Liver (tissue), 9 donors: ENCODE measurements around the gene PDGFB. TPM values are rescaled to one million over a fixed set of nuclear protein-coding genes. Genes with fewer than 3 reads are reported as not detected.

Experiments used
- DNase-seq: peaks from one replicate; pipeline ENCODE4 v3.0.0-alpha.2; 2017; ENCODE audit warnings: low spot score
- H3K27ac ChIP-seq, 2 donors: one replicate each; pipeline ENCODE4 v1.7.0; 2013; ENCODE audit warnings: inconsistent platforms in 2 of 2, low read length in 2 of 2, control low read depth in 1 of 2, low read depth in 1 of 2, mild to moderate bottlenecking in 1 of 2
- H3K27me3 ChIP-seq, 4 donors: one replicate each; pipeline versions ENCODE4 v1.6.1 to v1.7.0; 2013; ENCODE audit warnings: low read length in 3 of 4, inconsistent platforms in 1 of 4, mild to moderate bottlenecking in 1 of 4, moderate library complexity in 1 of 4; ENCODE audit not compliant: control insufficient read depth in 4 of 4, insufficient read depth in 4 of 4
- H3K36me3 ChIP-seq, 4 donors: one replicate each; pipeline versions ENCODE4 v1.6.1 to v1.7.0; 2013; ENCODE audit warnings: low read length in 3 of 4, mild to moderate bottlenecking in 3 of 4, low read depth in 1 of 4, moderate library complexity in 1 of 4; ENCODE audit not compliant: control insufficient read depth in 4 of 4, insufficient read depth in 3 of 4
- H3K4me1 ChIP-seq, 4 donors: one replicate each; pipeline versions ENCODE4 v1.6.1 to v1.7.0; 2013; ENCODE audit warnings: low read length in 3 of 4, mild to moderate bottlenecking in 3 of 4, moderate library complexity in 1 of 4; ENCODE audit not compliant: control insufficient read depth in 4 of 4, insufficient read depth in 4 of 4
- H3K4me3 ChIP-seq, 3 donors: one replicate each; pipeline versions ENCODE4 v1.6.1 to v1.7.0; 2013; ENCODE audit warnings: low read length in 3 of 3, control low read depth in 1 of 3, low read depth in 1 of 3, mild to moderate bottlenecking in 1 of 3
- H3K9ac ChIP-seq, 2 donors: one replicate each; pipeline ENCODE4 v1.7.0; 2013; ENCODE audit warnings: low read length in 2 of 2, mild to moderate bottlenecking in 2 of 2, moderate library complexity in 2 of 2, control low read depth in 1 of 2, low read depth in 1 of 2
- H3K9me3 ChIP-seq, 4 donors: one replicate each; pipeline versions ENCODE4 v1.6.1 to v1.7.0; 2013; ENCODE audit warnings: low read length in 3 of 4; ENCODE audit not compliant: control insufficient read depth in 4 of 4
- ATF3 ChIP-seq: IDR thresholded peaks from 2 replicates; pipeline ENCODE4 v1.6.1; 2016; ENCODE audit warnings: antibody characterized with exemption
- CTCF ChIP-seq: fragments of 150-350 bp; IDR thresholded peaks from 2 replicates; pipeline ENCODE4 v1.5.1; 2017; ENCODE audit warnings: improper control_type of control experiment, low read depth, low read length; ENCODE audit not compliant: missing input control
- EGR1 ChIP-seq, 2 donors: IDR thresholded peaks; 2 replicates each; pipeline ENCODE4 v1.6.1; 2016 to 2018; ENCODE audit warnings: antibody characterized with exemption in 2 of 2, low read depth in 2 of 2
- FOXA1 ChIP-seq: IDR thresholded peaks from 2 replicates; pipeline ENCODE4 v1.6.1; 2016; ENCODE audit warnings: antibody characterized with exemption
- FOXA2 ChIP-seq: IDR thresholded peaks from 2 replicates; pipeline ENCODE4 v1.6.1; 2016; ENCODE audit warnings: antibody characterized with exemption
- GABPA ChIP-seq, 2 donors: IDR thresholded peaks in 1 of 2; conservative IDR thresholded peaks in 1 of 2; 2 replicates each; pipeline ENCODE4 v1.6.1; 2016; ENCODE audit warnings: antibody characterized with exemption in 2 of 2, mild to moderate bottlenecking in 1 of 2, moderate library complexity in 1 of 2
- HNF4A ChIP-seq, 2 donors: conservative IDR thresholded peaks; 2 replicates each; pipeline ENCODE4 v1.6.1; 2016; ENCODE audit warnings: antibody characterized with exemption in 2 of 2, mild to moderate bottlenecking in 2 of 2
- HNF4G ChIP-seq: IDR thresholded peaks from 2 replicates; pipeline ENCODE4 v1.6.1; 2016; ENCODE audit warnings: antibody characterized with exemption
- JUND ChIP-seq, 2 donors: IDR thresholded peaks; 2 replicates each; pipeline ENCODE4 v1.6.1; 2016; ENCODE audit warnings: antibody characterized with exemption in 2 of 2
- MAX ChIP-seq: IDR thresholded peaks from 2 replicates; pipeline ENCODE4 v1.6.1; 2016; ENCODE audit warnings: antibody characterized with exemption
- NR2F2 ChIP-seq: IDR thresholded peaks from 2 replicates; pipeline ENCODE4 v1.6.1; 2016; ENCODE audit warnings: antibody characterized with exemption
- RAD21 ChIP-seq, 2 donors: IDR thresholded peaks; 2 replicates each; pipeline ENCODE4 v1.6.1; 2016; ENCODE audit warnings: antibody characterized with exemption in 2 of 2, mild to moderate bottlenecking in 2 of 2
- RXRA ChIP-seq, 2 donors: IDR thresholded peaks; 2 replicates each; pipeline ENCODE4 v1.6.1; 2017 to 2018; ENCODE audit warnings: antibody characterized with exemption in 2 of 2, mild to moderate bottlenecking in 1 of 2
- SP1 ChIP-seq: IDR thresholded peaks from 2 replicates; pipeline ENCODE4 v1.6.1; 2018; ENCODE audit warnings: antibody characterized with exemption, mild to moderate bottlenecking
- TAF1 ChIP-seq: conservative IDR thresholded peaks from 2 replicates; pipeline ENCODE4 v1.6.1; 2016; ENCODE audit warnings: antibody characterized with exemption, mild to moderate bottlenecking
- YY1 ChIP-seq: IDR thresholded peaks from 2 replicates; pipeline ENCODE4 v1.6.1; 2016; ENCODE audit warnings: antibody characterized with exemption, mild to moderate bottlenecking
- ZBTB33 ChIP-seq: IDR thresholded peaks from 2 replicates; pipeline ENCODE4 v1.6.1; 2016; ENCODE audit warnings: antibody characterized with exemption
- WGBS: extraction: QIAGEN DNeasy Blood & Tissue Kit; methylation state at CpG from one replicate; pipeline ENCODE4 v1.1.7; 2013; 5-methylcytosine and 5-hydroxymethylcytosine counted together
- polyA plus RNA-seq, 2 donors: library from polyadenylated mRNA; stranded (reverse) in 1 of 2; unstranded in 1 of 2; fragments of 200-250 nt in 1 of 2; fragments of >200 nt in 1 of 2; fragmentation: Nextera tagmentation in 1 of 2; extraction: Ambion mirVana in 1 of 2; gene quantifications; one replicate each; pipeline versions ENCODE4 v1.2.1 to v1.2.3, GENCODE V29; 2013 to 2015
- total RNA-seq, 2 donors: library from RNA; depleted of rRNA; stranded (reverse); fragments of >200 nt; gene quantifications; one replicate each; pipeline ENCODE4 v1.2.3, GENCODE V29; 2014
- TF ChIP-seq, protein P1 (sequence below): IDR thresholded peaks from 2 replicates; pipeline ENCODE4 v1.6.1; 2016; ENCODE audit warnings: antibody characterized with exemption, mild to moderate bottlenecking
- donor health status: healthy.
- donor health status: healthy.
- donor health status: healthy.
- donor health status: healthy.
- donor health status: healthy.

Gene PDGFB
- total and polyA plus RNA-seq, 4 donors = 0.25 to 4.5 (median 1.7) TPM

DNA sequence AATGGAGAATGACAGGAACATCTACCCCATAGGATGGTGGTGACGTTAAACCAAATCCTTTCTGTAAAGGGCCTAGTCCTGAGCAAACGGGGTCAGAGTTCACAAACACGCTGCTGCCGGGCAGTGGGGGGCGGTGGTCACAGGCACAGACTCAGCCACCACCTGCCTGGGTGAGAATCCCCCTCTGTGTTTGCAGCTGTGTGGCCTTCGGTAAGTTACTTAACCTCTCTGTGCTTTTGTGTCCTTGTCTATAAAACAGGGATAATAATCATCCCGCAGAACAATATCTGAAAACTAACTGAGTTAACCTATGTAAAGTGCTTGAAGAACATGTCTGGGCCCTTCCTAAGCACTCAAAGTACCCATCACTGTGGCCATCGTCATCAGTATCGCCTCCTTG lies 26.0 kb upstream of the PDGFB start:
- Histone ChIP-seq H3K27ac (no peak overlapping the region), H3K4me3 (no peak overlapping the region), H3K36me3 (no peaks in the 10 kb centered on the region), H3K9me3 (no peaks in the 10 kb centered on the region), H3K27me3 (no peaks in the 10 kb centered on the region), H3K4me1 (no peaks in the 10 kb centered on the region), H3K9ac (no peak overlapping the region)
- 90% methylated on average over 9 of the region's 9 CpGs for WGBS
- no peak for DNase-seq
- no peak for TF ChIP-seq GABPA (IDR thresholded peaks at IDR 0.05 in 1 of 2, conservative IDR thresholded peaks at IDR 0.05 in 1 of 2)
- TF ChIP-seq JUND (IDR thresholded peaks at IDR 0.05) = no peak
- no peak for TF ChIP-seq SP1
- TF ChIP-seq NR2F2 = no peak
- TF ChIP-seq TAF1 = no peak
- no peak for TF ChIP-seq FOXA2
- no peak for TF ChIP-seq EGR1 (IDR thresholded peaks at IDR 0.05; ENCODE audit: low read depth in 2 of 2)
- no peak for TF ChIP-seq FOXA1
- no peak for TF ChIP-seq ZBTB33
- TF ChIP-seq, protein P1, sequence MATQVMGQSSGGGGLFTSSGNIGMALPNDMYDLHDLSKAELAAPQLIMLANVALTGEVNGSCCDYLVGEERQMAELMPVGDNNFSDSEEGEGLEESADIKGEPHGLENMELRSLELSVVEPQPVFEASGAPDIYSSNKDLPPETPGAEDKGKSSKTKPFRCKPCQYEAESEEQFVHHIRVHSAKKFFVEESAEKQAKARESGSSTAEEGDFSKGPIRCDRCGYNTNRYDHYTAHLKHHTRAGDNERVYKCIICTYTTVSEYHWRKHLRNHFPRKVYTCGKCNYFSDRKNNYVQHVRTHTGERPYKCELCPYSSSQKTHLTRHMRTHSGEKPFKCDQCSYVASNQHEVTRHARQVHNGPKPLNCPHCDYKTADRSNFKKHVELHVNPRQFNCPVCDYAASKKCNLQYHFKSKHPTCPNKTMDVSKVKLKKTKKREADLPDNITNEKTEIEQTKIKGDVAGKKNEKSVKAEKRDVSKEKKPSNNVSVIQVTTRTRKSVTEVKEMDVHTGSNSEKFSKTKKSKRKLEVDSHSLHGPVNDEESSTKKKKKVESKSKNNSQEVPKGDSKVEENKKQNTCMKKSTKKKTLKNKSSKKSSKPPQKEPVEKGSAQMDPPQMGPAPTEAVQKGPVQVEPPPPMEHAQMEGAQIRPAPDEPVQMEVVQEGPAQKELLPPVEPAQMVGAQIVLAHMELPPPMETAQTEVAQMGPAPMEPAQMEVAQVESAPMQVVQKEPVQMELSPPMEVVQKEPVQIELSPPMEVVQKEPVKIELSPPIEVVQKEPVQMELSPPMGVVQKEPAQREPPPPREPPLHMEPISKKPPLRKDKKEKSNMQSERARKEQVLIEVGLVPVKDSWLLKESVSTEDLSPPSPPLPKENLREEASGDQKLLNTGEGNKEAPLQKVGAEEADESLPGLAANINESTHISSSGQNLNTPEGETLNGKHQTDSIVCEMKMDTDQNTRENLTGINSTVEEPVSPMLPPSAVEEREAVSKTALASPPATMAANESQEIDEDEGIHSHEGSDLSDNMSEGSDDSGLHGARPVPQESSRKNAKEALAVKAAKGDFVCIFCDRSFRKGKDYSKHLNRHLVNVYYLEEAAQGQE = no peak
- no peak for TF ChIP-seq HNF4G
- no peak for TF ChIP-seq CTCF
- TF ChIP-seq HNF4A (conservative IDR thresholded peaks at IDR 0.05) = no peak
- TF ChIP-seq RXRA (IDR thresholded peaks at IDR 0.05) = no peak
- TF ChIP-seq RAD21 (IDR thresholded peaks at IDR 0.05) = no peak
- TF ChIP-seq MAX = no peak
- no peak for TF ChIP-seq YY1
- no peak for TF ChIP-seq ATF3
